Measurements from ENCODE around the gene FAM72A.

DNA sequence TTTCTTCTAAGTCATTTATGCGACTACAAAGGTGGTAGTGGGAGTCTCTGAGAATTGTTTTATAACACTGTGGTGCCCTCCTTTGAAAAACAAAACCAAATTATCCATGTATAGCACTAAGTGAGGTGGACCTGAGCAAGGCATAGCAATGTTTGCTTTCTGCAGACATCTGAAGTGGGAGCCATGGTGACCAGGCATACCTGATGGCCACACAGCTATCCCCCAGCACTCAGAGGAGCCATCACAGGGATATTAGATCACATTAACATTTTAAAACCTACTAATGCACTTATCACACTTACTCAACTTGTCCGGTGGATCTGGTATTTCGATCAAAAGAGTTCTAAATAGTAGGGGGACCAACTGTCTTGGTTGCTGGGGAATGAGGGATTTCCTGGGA is 60.6 kb downstream of the FAM72A start:
- TF ChIP-seq, protein P1, sequence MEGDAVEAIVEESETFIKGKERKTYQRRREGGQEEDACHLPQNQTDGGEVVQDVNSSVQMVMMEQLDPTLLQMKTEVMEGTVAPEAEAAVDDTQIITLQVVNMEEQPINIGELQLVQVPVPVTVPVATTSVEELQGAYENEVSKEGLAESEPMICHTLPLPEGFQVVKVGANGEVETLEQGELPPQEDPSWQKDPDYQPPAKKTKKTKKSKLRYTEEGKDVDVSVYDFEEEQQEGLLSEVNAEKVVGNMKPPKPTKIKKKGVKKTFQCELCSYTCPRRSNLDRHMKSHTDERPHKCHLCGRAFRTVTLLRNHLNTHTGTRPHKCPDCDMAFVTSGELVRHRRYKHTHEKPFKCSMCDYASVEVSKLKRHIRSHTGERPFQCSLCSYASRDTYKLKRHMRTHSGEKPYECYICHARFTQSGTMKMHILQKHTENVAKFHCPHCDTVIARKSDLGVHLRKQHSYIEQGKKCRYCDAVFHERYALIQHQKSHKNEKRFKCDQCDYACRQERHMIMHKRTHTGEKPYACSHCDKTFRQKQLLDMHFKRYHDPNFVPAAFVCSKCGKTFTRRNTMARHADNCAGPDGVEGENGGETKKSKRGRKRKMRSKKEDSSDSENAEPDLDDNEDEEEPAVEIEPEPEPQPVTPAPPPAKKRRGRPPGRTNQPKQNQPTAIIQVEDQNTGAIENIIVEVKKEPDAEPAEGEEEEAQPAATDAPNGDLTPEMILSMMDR (IDR thresholded peaks at IDR 0.05): no peak
- no peak for TF ChIP-seq EP300 (IDR thresholded peaks at IDR 0.05)
- TF ChIP-seq POLR2AphosphoS5 (IDR thresholded peaks at IDR 0.05): no peak
